GM12872 (cell line): ENCODE results near the gene EWSR1.

Experiments
- TF ChIP-seq, protein P1 (sequence below): IDR thresholded peaks from 3 replicates; pipeline ENCODE4 v1.5.1; 2011; ENCODE audit warnings: low read depth, mild to moderate bottlenecking, low read length, moderate library complexity; ENCODE audit not compliant: insufficient read depth

EWSR1 gene

DNA sequence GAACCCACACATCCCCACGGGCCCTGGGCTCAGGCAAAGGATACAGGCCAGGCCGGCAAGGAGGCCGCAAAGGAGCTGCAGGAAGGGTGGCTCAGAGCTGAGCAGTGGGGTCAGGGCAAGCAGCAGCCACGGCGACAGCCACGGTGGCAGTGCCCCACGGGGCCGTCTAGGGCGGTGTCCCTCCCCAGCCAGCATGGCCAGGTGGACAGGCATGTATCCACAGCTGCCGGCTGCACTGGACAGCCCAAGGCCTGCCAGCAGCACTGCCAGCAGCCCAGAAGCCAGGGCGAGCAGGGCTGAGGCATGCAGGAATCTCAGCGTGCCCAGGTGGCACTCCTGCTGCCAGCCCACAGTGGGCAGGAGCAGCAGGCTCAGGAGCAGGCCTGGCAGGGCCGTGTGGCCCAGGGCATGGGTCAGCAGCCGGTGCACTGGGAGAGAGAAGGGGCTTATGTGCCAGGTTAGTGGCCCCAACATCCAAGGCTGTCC lies 4.2 kb upstream of the EWSR1 start:
- TF ChIP-seq, protein P1, sequence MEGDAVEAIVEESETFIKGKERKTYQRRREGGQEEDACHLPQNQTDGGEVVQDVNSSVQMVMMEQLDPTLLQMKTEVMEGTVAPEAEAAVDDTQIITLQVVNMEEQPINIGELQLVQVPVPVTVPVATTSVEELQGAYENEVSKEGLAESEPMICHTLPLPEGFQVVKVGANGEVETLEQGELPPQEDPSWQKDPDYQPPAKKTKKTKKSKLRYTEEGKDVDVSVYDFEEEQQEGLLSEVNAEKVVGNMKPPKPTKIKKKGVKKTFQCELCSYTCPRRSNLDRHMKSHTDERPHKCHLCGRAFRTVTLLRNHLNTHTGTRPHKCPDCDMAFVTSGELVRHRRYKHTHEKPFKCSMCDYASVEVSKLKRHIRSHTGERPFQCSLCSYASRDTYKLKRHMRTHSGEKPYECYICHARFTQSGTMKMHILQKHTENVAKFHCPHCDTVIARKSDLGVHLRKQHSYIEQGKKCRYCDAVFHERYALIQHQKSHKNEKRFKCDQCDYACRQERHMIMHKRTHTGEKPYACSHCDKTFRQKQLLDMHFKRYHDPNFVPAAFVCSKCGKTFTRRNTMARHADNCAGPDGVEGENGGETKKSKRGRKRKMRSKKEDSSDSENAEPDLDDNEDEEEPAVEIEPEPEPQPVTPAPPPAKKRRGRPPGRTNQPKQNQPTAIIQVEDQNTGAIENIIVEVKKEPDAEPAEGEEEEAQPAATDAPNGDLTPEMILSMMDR = no peak

- TF ChIP-seq, protein P1 = no peak
These were observed 2.8 kb upstream of the EWSR1 start for GRCh38 chr22:29265305-29265704.

DNA sequence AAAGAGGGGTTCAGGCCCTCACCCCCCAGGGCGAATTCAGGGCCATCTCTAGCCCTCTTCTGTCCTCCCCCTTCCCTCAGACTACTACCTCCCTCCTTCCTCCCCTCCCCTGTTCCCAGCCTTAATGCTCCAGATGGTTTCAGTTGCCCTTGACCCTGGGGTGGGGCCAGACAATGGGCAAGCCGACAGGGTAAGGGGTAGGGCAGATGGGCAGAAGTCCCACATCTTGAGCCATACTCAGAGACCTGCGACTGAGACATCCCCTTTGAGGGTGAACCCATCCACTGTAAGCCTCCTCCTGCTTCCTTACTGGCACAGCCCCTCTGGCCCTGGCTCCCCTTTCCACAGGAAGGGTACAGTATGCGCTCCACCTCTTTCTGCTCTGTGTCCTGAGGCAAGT lies 2.1 kb upstream of the EWSR1 start:
- TF ChIP-seq, protein P1 = no peak

DNA sequence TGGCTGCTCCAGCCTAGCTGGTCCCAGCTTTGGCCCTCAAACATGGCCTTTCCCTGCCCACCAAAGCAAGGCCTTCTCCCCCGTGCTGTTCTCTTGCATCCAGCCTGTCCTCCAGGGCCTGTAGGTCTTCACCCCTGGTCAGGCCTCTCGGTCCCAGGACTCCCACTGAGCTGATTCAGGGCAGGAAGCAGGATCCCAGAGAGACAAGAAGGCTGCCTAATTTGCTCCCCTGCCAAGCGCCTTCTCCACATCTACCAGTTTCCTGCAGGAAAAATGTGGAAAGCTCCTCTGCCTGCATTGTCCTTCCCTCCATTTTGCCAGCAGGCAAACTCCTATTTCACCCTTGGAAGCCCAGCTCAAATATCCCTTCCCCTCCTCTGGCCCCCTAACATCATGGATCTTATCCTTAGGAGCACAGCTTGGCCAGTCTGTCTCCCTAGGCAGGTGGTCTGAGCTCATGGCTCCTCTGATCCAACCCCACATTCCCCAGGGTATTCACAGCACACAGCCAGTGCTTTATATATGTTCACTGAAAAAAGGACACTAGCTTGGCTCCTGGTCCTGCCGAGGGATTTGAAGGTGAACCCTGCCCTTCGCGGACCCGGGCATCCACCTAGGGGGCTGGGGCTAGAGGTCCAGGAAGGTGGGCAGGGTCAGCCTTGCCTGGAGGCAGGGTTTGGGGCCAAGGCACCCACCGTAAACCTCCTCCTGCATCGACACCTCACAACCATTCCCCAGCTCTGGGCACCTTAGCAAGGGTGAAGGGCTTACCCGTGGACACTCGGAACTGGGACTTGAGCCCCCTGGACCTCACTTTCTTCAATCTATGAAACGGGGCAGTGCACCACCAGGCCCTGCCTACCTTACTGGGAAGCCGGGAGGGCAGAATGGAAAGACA lies 1.3 kb upstream of the EWSR1 start:
- TF ChIP-seq, protein P1 = no peak

- TF ChIP-seq, protein P1 = no peak
These were observed 608 bp upstream of the EWSR1 start for GRCh38 chr22:29267462-29267857.

GRCh38 chr22:29268511-29269229 lies 602 bp downstream of the EWSR1 start:
- TF ChIP-seq, protein P1 = no peak

DNA sequence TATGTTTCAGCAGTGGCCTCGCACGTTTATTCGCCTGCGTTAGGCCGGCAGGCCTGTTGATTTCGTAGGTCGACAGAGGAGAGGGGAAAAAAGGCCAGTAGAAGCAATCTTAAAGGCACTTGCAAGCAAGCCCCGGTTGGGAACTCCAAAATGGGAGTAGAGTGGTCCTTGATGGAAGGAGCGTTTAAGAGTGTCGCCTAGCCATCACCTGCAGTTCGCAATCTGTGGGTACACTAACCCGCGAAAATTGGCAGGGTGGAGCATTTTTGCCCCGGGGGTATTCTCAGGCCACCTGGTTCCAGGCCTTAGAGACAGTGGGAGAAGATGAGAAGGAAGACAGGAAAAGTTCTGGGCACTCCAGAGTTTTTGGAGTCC lies 1.1 kb downstream of the EWSR1 start:
- TF ChIP-seq, protein P1 = no peak
